B cell (primary cell): Measurements from ENCODE around the gene C9orf43.
"Not testable (repeated sequence)": the region's sequence is repeated elsewhere in the genome, so short reads cannot be mapped to it uniquely, and the experiment has no call there.

Experiments used
- CTCF ChIP-seq: fragments of 200-600 bp; IDR thresholded peaks from one replicate; pipeline ENCODE4 v1.8.0; 2022; ENCODE audit warnings: antibody characterized with exemption, mild to moderate bottlenecking
- EZH2 ChIP-seq: IDR thresholded peaks from 2 replicates; pipeline ENCODE4 v1.6.1; 2012; ENCODE audit warnings: borderline replicate concordance, low read depth, mild to moderate bottlenecking, moderate library complexity, low read length; ENCODE audit not compliant: insufficient read depth, poor library complexity, severe bottlenecking

GRCh38 chr9:113365652-113366051 lies 44.9 kb upstream of the C9orf43 start:
- TF ChIP-seq CTCF, EZH2: not testable (repeated sequence)
